ENCODE results near the gene YPEL1.
A peak's percentile ranks its signal among the peaks of the same experiment; 100 is the strongest.

YPEL1 gene

GRCh38 chr22:21738966-21739365 is 3.4 kb upstream of the YPEL1 start:
- no peaks in the 10 kb centered on the region for H3K9me3 ChIP-seq (ENCODE audit: control extremely low read depth in 1 of 5, control insufficient read depth in 4 of 5, insufficient read depth in 2 of 5, low read depth in 1 of 5, low read length in 4 of 5)
- peaks cover 0 to 2% (median 0%) of the 10 kb centered on the region in 5 experiments for H3K27me3 ChIP-seq (replicated peaks in 2 of 5; ENCODE audit: control insufficient read depth in 4 of 5, insufficient read depth in 5 of 5, low read length in 4 of 5)
- no peaks in the 10 kb centered on the region for H3K36me3 ChIP-seq (ENCODE audit: control insufficient read depth in 4 of 4, insufficient read depth in 4 of 4, low read length in 3 of 4)
- DNase-seq = no peak
- CTCF ChIA-PET = no interaction called here
- 72% methylated on average over 7 of the region's 7 CpGs for WGBS (ENCODE audit: insufficient coverage)
- H3K4me1 ChIP-seq (ENCODE audit: control extremely low read depth in 1 of 4, control insufficient read depth in 4 of 4, insufficient read depth in 4 of 4, low read length in 3 of 4) = peaks cover 7 to 17% (median 15%) of the 10 kb centered on the region in 4 experiments
- no peak overlapping the region for H3K27ac ChIP-seq (ENCODE audit: insufficient read depth in 1 of 2, low read depth in 1 of 2, low read length in 2 of 2, poor library complexity in 1 of 2, severe bottlenecking in 2 of 2)
- no peak overlapping the region for H3K4me3 ChIP-seq (ENCODE audit: control insufficient read depth in 1 of 7, extremely low read depth in 1 of 7, insufficient read depth in 4 of 7, low read depth in 2 of 7, low read length in 6 of 7)
- POLR2A ChIA-PET = interaction anchor here (0.5 kb wide), 1 partner anchor 19 kb away, joined by 4 read pairs; no protein-coding TSS in a partner anchor

GRCh38 chr22:21738081-21738480 is 2.5 kb upstream of the YPEL1 start:
- no peak overlapping the region for H3K4me3 ChIP-seq (ENCODE audit: control insufficient read depth in 1 of 7, extremely low read depth in 1 of 7, insufficient read depth in 4 of 7, low read depth in 2 of 7, low read length in 6 of 7)
- CTCF ChIA-PET = no interaction called here
- H3K27ac ChIP-seq (ENCODE audit: insufficient read depth in 1 of 2, low read depth in 1 of 2, low read length in 2 of 2, poor library complexity in 1 of 2, severe bottlenecking in 2 of 2) = no peak overlapping the region
- H3K9me3 ChIP-seq (ENCODE audit: control extremely low read depth in 1 of 5, control insufficient read depth in 4 of 5, insufficient read depth in 2 of 5, low read depth in 1 of 5, low read length in 4 of 5) = no peaks in the 10 kb centered on the region
- peaks cover 7 to 20% (median 16%) of the 10 kb centered on the region in 4 experiments for H3K4me1 ChIP-seq (ENCODE audit: control extremely low read depth in 1 of 4, control insufficient read depth in 4 of 4, insufficient read depth in 4 of 4, low read length in 3 of 4)
- no peaks in the 10 kb centered on the region for H3K36me3 ChIP-seq (ENCODE audit: control insufficient read depth in 4 of 4, insufficient read depth in 4 of 4, low read length in 3 of 4)
- whole genome bisulfite sequencing (ENCODE audit: insufficient coverage) = 100% methylated on average over 2 of the region's 8 CpGs
- POLR2A ChIA-PET = no interaction called here
- DNase-seq = no peak
- peaks cover 0 to 4% (median 0%) of the 10 kb centered on the region in 5 experiments for H3K27me3 ChIP-seq (replicated peaks in 2 of 5; ENCODE audit: control insufficient read depth in 4 of 5, insufficient read depth in 5 of 5, low read length in 4 of 5)

DNA sequence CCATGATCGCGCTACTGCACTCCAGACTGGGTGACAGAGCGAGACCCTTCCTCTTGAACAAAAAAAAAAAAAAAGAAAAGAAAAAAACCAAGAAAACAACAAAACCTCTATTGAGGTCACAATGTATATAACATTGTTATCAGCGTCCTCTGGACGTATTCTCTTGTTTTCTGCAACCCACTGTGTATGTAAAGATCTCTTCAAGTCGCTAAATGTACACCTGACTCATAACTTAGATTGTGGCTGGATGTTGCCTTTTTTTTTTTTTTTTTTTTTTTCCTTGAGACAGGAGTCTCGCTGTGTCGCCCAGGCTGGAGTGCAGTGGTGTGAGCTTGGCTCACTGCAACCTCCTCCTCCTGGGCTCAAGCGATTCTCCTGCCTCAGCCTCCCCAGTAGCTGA is 1.4 kb upstream of the YPEL1 start:
- WGBS (ENCODE audit: insufficient coverage) = no CpG with 5 or more reads among the region's 9 CpGs
- Histone ChIP-seq H3K4me3 (ENCODE audit: control insufficient read depth in 1 of 7, extremely low read depth in 1 of 7, insufficient read depth in 4 of 7, low read depth in 2 of 7, low read length in 6 of 7) (no peak overlapping the region), H3K36me3 (ENCODE audit: control insufficient read depth in 4 of 4, insufficient read depth in 4 of 4, low read length in 3 of 4) (no peaks in the 10 kb centered on the region), H3K27ac (ENCODE audit: insufficient read depth in 1 of 2, low read depth in 1 of 2, low read length in 2 of 2, poor library complexity in 1 of 2, severe bottlenecking in 2 of 2) (no peak overlapping the region), H3K4me1 (ENCODE audit: control extremely low read depth in 1 of 4, control insufficient read depth in 4 of 4, insufficient read depth in 4 of 4, low read length in 3 of 4) (peaks cover 7 to 20% (median 16%) of the 10 kb centered on the region in 4 experiments), H3K27me3 (replicated peaks in 2 of 5; ENCODE audit: control insufficient read depth in 4 of 5, insufficient read depth in 5 of 5, low read length in 4 of 5) (peaks cover 0 to 4% (median 0%) of the 10 kb centered on the region in 5 experiments), H3K9me3 (ENCODE audit: control extremely low read depth in 1 of 5, control insufficient read depth in 4 of 5, insufficient read depth in 2 of 5, low read depth in 1 of 5, low read length in 4 of 5) (no peaks in the 10 kb centered on the region)
- no peak for DNase-seq
- CTCF ChIA-PET = no interaction called here
- POLR2A ChIA-PET = no interaction called here

DNA sequence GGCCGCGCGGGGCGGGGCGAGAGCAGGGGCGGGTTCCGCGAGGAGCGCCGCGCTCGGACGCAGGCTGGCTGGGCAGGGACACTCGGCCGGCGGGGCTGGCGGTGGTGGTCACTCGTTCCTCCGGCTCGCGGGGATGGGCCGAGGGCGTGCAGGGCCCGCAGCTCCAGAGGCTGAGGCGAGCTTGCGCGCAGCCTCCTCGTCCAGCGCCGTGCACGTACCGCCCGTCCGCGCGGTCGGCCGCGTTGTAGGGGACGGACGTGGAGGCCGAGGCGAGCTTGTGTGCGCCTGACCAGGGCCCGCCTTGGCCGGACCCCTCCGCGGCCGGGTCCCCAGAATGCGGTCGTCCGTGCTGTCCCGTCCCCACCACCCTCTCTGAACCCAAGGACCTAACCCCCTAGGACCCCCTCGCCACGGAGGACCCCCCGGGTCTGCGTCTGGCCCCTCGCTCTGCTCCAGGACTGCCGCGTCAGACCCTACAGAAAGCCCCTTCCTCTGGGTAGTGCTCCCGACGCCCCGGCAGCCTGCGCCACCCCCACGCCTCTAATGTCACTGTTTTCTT is 569 bp upstream of the YPEL1 start:
- Histone ChIP-seq H3K27me3 (replicated peaks in 2 of 5; ENCODE audit: control insufficient read depth in 4 of 5, insufficient read depth in 5 of 5, low read length in 4 of 5) (peaks cover 0 to 4% (median 0%) of the 10 kb centered on the region in 5 experiments), H3K36me3 (ENCODE audit: control insufficient read depth in 4 of 4, insufficient read depth in 4 of 4, low read length in 3 of 4) (no peaks in the 10 kb centered on the region), H3K27ac (ENCODE audit: insufficient read depth in 1 of 2, low read depth in 1 of 2, low read length in 2 of 2, poor library complexity in 1 of 2, severe bottlenecking in 2 of 2) (no peak overlapping the region), H3K4me3 (ENCODE audit: control insufficient read depth in 1 of 7, extremely low read depth in 1 of 7, insufficient read depth in 4 of 7, low read depth in 2 of 7, low read length in 6 of 7) (peak overlapping the region; percentile 38 to 80 (median 64)), H3K9me3 (ENCODE audit: control extremely low read depth in 1 of 5, control insufficient read depth in 4 of 5, insufficient read depth in 2 of 5, low read depth in 1 of 5, low read length in 4 of 5) (no peaks in the 10 kb centered on the region), H3K4me1 (ENCODE audit: control extremely low read depth in 1 of 4, control insufficient read depth in 4 of 4, insufficient read depth in 4 of 4, low read length in 3 of 4) (peaks cover 7 to 22% (median 17%) of the 10 kb centered on the region in 4 experiments)
- CTCF ChIA-PET = interaction anchor here (0.9 kb wide), 1 partner anchor 17 kb away, joined by 3 read pairs; no protein-coding TSS in a partner anchor
- DNase-seq = no peak
- POLR2A ChIA-PET = interaction anchor here (1.4 kb wide), 1 partner anchor 26 kb away, joined by 4 read pairs; no protein-coding TSS in a partner anchor
- WGBS (ENCODE audit: insufficient coverage) = 2% methylated on average over 49 of the region's 65 CpGs

- peak in 2 of 3 donors; percentile 40 to 52 for DNase-seq
- Histone ChIP-seq H3K4me1 (ENCODE audit: control extremely low read depth in 1 of 4, control insufficient read depth in 4 of 4, insufficient read depth in 4 of 4, low read length in 3 of 4) (peaks cover 7 to 22% (median 17%) of the 10 kb centered on the region in 4 experiments), H3K27me3 (replicated peaks in 2 of 5; ENCODE audit: control insufficient read depth in 4 of 5, insufficient read depth in 5 of 5, low read length in 4 of 5) (peaks cover 0 to 1% (median 0%) of the 10 kb centered on the region in 5 experiments), H3K27ac (ENCODE audit: insufficient read depth in 1 of 2, low read depth in 1 of 2, low read length in 2 of 2, poor library complexity in 1 of 2, severe bottlenecking in 2 of 2) (peak overlapping the region in 1 of 2 experiments; percentile 65), H3K9me3 (ENCODE audit: control extremely low read depth in 1 of 5, control insufficient read depth in 4 of 5, insufficient read depth in 2 of 5, low read depth in 1 of 5, low read length in 4 of 5) (no peaks in the 10 kb centered on the region), H3K36me3 (ENCODE audit: control insufficient read depth in 4 of 4, insufficient read depth in 4 of 4, low read length in 3 of 4) (no peaks in the 10 kb centered on the region), H3K4me3 (ENCODE audit: control insufficient read depth in 1 of 7, extremely low read depth in 1 of 7, insufficient read depth in 4 of 7, low read depth in 2 of 7, low read length in 6 of 7) (peak overlapping the region in 6 of 7 experiments; percentile 72 to 89 (median 76))
- CTCF ChIA-PET = no interaction called here
- 20% methylated on average over 5 of the region's 8 CpGs for WGBS (ENCODE audit: insufficient coverage)
- POLR2A ChIA-PET = interaction anchor here (1.4 kb wide), 1 partner anchor 27 kb away, joined by 4 read pairs; no protein-coding TSS in a partner anchor
Observed at GRCh38 chr22:21734540-21735199, 924 bp downstream of the YPEL1 start.

GRCh38 chr22:21731503-21731902 is 4.1 kb downstream of the YPEL1 start:
- DNase-seq = no peak
- no peaks in the 10 kb centered on the region for H3K9me3 ChIP-seq (ENCODE audit: control extremely low read depth in 1 of 5, control insufficient read depth in 4 of 5, insufficient read depth in 2 of 5, low read depth in 1 of 5, low read length in 4 of 5)
- peaks cover 0 to 8% (median 0%) of the 10 kb centered on the region in 4 experiments for H3K36me3 ChIP-seq (ENCODE audit: control insufficient read depth in 4 of 4, insufficient read depth in 4 of 4, low read length in 3 of 4)
- H3K4me3 ChIP-seq (ENCODE audit: control insufficient read depth in 1 of 7, extremely low read depth in 1 of 7, insufficient read depth in 4 of 7, low read depth in 2 of 7, low read length in 6 of 7) = no peak overlapping the region
- peaks cover 0 to 1% (median 0%) of the 10 kb centered on the region in 5 experiments for H3K27me3 ChIP-seq (replicated peaks in 2 of 5; ENCODE audit: control insufficient read depth in 4 of 5, insufficient read depth in 5 of 5, low read length in 4 of 5)
- 85% methylated on average over 5 of the region's 5 CpGs for WGBS (ENCODE audit: insufficient coverage)
- ChIA-PET POLR2A (no interaction called here), CTCF (no interaction called here)
- H3K27ac ChIP-seq (ENCODE audit: insufficient read depth in 1 of 2, low read depth in 1 of 2, low read length in 2 of 2, poor library complexity in 1 of 2, severe bottlenecking in 2 of 2) = no peak overlapping the region
- peaks cover 7 to 25% (median 19%) of the 10 kb centered on the region in 4 experiments for H3K4me1 ChIP-seq (ENCODE audit: control extremely low read depth in 1 of 4, control insufficient read depth in 4 of 4, insufficient read depth in 4 of 4, low read length in 3 of 4)

Data from common myeloid progenitor, CD34-positive (primary cell).